ENCODE results near the gene KBTBD13. TPM values are rescaled to one million over a fixed set of nuclear protein-coding genes. Genes with fewer than 3 reads are reported as not detected.

KBTBD13 gene
- total RNA-seq, 4 donors from 2014 or later: 0.21 to 1.3 TPM; not detected in 2

DNA sequence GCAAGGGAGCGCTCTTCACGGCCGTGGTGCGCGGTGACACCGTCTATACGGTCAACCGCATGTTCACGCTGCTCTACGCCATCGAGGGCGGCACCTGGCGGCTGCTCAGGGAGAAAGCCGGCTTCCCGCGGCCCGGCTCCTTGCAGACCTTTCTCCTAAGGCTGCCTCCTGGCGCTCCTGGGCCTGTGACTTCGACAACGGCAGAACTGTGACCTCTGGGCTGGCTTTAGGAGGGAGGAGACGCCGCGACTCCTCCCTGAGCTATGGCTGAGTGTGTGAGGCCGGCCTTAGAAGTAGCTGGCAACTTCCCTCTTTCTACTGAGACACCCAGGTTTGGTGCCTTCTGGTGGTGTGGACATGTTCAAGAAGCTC, 1.4 kb downstream of the KBTBD13 start:
- no peak overlapping the region for H3K4me3 ChIP-seq
- TF ChIP-seq, protein P1, sequence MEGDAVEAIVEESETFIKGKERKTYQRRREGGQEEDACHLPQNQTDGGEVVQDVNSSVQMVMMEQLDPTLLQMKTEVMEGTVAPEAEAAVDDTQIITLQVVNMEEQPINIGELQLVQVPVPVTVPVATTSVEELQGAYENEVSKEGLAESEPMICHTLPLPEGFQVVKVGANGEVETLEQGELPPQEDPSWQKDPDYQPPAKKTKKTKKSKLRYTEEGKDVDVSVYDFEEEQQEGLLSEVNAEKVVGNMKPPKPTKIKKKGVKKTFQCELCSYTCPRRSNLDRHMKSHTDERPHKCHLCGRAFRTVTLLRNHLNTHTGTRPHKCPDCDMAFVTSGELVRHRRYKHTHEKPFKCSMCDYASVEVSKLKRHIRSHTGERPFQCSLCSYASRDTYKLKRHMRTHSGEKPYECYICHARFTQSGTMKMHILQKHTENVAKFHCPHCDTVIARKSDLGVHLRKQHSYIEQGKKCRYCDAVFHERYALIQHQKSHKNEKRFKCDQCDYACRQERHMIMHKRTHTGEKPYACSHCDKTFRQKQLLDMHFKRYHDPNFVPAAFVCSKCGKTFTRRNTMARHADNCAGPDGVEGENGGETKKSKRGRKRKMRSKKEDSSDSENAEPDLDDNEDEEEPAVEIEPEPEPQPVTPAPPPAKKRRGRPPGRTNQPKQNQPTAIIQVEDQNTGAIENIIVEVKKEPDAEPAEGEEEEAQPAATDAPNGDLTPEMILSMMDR (IDR thresholded peaks at IDR 0.05): peak; percentile 65 to 84 (median 78)
- TF ChIP-seq POLR2A (IDR thresholded peaks at IDR 0.05): no peak
- DNase-seq: peak; percentile 79 to 80

DNA sequence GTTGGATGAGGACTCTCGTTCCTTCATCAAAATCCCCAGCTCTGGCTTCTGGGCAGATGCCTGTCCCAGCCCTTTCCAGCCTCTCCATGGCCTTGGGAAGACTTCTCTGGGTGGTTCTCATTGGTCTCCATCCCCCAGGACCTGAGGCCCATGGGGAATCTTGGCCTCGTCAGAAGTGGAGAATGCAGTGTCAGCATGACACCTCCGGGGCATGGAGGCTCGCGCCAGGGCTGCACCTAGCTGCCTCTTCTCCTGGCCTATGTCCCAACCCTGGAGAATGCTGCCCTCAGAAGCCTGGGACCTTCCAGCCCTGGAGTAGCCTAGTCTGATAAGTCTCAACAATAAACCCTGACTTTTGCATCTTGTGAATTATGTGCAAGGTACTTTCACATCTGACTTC, 3.0 kb downstream of the KBTBD13 start:
- Histone ChIP-seq H3K36me3 (no peaks in the 10 kb centered on the region), H3K27me3 (no peaks in the 10 kb centered on the region), H3K4me3 (no peak overlapping the region), H3K9me3 (no peaks in the 10 kb centered on the region), H3K27ac (no peak overlapping the region), H3K4me1 (peaks cover 6 to 25% of the 10 kb centered on the region in 2 donors)
- TF ChIP-seq POLR2A (IDR thresholded peaks at IDR 0.05): no peak
- TF ChIP-seq, protein P1 (IDR thresholded peaks at IDR 0.05): no peak
- intact Hi-C loops (cut with DNase I; ENCODE audit: low total_unique reads): no loop called here
- DNase-seq: no peak

More for the DNA sequence above, 1.4 kb downstream of the KBTBD13 start:
- Histone ChIP-seq H3K27me3 (no peaks in the 10 kb centered on the region), H3K4me1 (peaks cover 6 to 23% of the 10 kb centered on the region in 2 donors), H3K9me3 (no peaks in the 10 kb centered on the region), H3K36me3 (no peaks in the 10 kb centered on the region), H3K27ac (no peak overlapping the region)
- intact Hi-C loops (cut with DNase I; ENCODE audit: low total_unique reads): no loop called here

DNA sequence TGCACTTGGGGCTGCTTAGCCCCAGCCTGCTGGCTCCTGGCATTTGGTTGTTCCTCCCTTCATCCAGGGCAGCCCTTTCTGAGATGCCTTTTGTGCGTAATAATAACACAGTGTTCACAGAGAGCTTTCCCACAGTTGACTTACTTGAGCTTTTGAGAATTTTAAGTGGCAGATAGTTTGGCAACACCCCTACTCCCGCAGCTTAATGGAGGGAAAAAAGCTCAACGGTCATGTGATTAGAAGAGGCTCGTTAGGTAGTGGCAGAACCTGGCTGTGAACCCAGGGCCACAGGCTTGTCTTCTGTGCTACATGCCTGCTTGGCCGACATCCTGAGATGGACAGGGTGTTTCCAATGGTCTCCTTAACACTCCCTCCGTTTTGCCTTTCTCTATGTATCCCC, 4.7 kb downstream of the KBTBD13 start:
- peak overlapping the region; percentile 72 to 74 for H3K27ac ChIP-seq
- no peaks in the 10 kb centered on the region for H3K9me3 ChIP-seq
- H3K36me3 ChIP-seq: no peaks in the 10 kb centered on the region
- no peaks in the 10 kb centered on the region for H3K27me3 ChIP-seq
- peaks cover 6 to 25% of the 10 kb centered on the region in 2 donors for H3K4me1 ChIP-seq
- TF ChIP-seq POLR2A (IDR thresholded peaks at IDR 0.05): no peak
- TF ChIP-seq, protein P1 (IDR thresholded peaks at IDR 0.05): no peak
- intact Hi-C loops (cut with DNase I; ENCODE audit: low total_unique reads): loop anchor here (10.0 kb wide), 1 partner anchor 46 kb away; no protein-coding TSS in a partner anchor
- no peak overlapping the region for H3K4me3 ChIP-seq
- no peak for DNase-seq

- H3K9me3 ChIP-seq: no peaks in the 10 kb centered on the region
- no peak overlapping the region for H3K4me3 ChIP-seq
- H3K27ac ChIP-seq: peak overlapping the region; percentile 72 to 74
- no peaks in the 10 kb centered on the region for H3K36me3 ChIP-seq
- H3K4me1 ChIP-seq: peaks cover 6 to 21% of the 10 kb centered on the region in 2 donors
- H3K27me3 ChIP-seq: no peaks in the 10 kb centered on the region
- TF ChIP-seq POLR2A (IDR thresholded peaks at IDR 0.05): no peak
- TF ChIP-seq, protein P1 (IDR thresholded peaks at IDR 0.05): no peak
- intact Hi-C loops (cut with DNase I; ENCODE audit: low total_unique reads): loop anchor here (10.0 kb wide), 1 partner anchor 47 kb away; no protein-coding TSS in a partner anchor
- no peak for DNase-seq
Observed at GRCh38 chr15:65081758-65082157, 5.2 kb downstream of the KBTBD13 start.

DNA sequence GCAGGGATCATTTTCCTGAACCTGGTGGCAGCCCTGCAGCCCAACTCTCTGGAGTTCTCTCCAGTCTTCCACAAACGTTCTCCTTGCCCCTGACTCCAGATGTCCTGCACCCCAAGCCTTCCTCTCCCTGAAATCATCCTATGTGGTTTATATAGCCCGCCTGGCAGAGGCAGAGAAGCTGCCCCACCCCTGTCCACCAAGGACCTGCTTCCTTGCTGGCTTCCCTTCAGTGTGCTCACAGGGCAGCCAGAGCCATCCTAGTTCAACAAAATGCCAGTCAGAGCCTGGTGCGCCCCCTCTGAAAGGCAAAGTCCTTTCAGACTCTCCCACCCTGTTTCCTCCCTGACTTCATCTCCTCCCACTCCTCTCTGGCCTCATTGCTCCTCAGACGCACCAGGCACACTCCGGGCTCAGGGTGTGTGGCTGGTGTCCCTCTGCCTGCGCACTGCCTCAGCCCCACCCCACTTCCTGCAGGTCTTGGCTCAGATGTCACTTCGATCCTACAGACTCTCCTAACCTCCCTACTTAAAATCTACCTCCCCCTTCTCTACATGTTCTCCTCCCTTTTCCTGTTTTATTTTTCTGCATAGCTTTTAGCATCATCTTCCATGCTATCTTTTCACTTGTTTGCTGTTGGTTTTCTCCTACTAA, 5.9 kb downstream of the KBTBD13 start:
- TF ChIP-seq, protein P1 (IDR thresholded peaks at IDR 0.05): no peak
- TF ChIP-seq POLR2A (IDR thresholded peaks at IDR 0.05): peak in 1 of 2 donors; percentile 15
- no peaks in the 10 kb centered on the region for H3K27me3 ChIP-seq
- intact Hi-C loops (cut with DNase I; ENCODE audit: low total_unique reads): loop anchor here (10.0 kb wide), 1 partner anchor 48 kb away; no protein-coding TSS in a partner anchor
- DNase-seq: no peak
- no peaks in the 10 kb centered on the region for H3K9me3 ChIP-seq
- peak overlapping the region; percentile 72 to 74 for H3K27ac ChIP-seq
- H3K36me3 ChIP-seq: no peaks in the 10 kb centered on the region
- H3K4me1 ChIP-seq: peaks cover 10 to 21% of the 10 kb centered on the region in 2 donors
- H3K4me3 ChIP-seq: no peak overlapping the region
